ENCODE results near the gene CTDSP1.

CTDSP1 gene

GRCh38 chr2:218363736-218364135 is 35.9 kb upstream of the CTDSP1 start:
- no peak overlapping the region for H3K4me3 ChIP-seq (replicated peaks in 1 of 2; ENCODE audit: low read depth in 2 of 2, low read length in 2 of 2)
- no peak for DNase-seq (ENCODE audit: low read depth in 2 of 2)
- TF ChIP-seq, protein P1, sequence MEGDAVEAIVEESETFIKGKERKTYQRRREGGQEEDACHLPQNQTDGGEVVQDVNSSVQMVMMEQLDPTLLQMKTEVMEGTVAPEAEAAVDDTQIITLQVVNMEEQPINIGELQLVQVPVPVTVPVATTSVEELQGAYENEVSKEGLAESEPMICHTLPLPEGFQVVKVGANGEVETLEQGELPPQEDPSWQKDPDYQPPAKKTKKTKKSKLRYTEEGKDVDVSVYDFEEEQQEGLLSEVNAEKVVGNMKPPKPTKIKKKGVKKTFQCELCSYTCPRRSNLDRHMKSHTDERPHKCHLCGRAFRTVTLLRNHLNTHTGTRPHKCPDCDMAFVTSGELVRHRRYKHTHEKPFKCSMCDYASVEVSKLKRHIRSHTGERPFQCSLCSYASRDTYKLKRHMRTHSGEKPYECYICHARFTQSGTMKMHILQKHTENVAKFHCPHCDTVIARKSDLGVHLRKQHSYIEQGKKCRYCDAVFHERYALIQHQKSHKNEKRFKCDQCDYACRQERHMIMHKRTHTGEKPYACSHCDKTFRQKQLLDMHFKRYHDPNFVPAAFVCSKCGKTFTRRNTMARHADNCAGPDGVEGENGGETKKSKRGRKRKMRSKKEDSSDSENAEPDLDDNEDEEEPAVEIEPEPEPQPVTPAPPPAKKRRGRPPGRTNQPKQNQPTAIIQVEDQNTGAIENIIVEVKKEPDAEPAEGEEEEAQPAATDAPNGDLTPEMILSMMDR (IDR thresholded peaks at IDR 0.05; ENCODE audit: low read depth, low read length): no peak

- H3K4me3 ChIP-seq (replicated peaks in 1 of 2; ENCODE audit: low read depth in 2 of 2, low read length in 2 of 2): no peak overlapping the region
- no peak for DNase-seq (ENCODE audit: low read depth in 2 of 2)
- TF ChIP-seq, protein P1 (IDR thresholded peaks at IDR 0.05; ENCODE audit: low read depth, low read length): no peak
Observed at GRCh38 chr2:218364196-218364595, 35.5 kb upstream of the CTDSP1 start.

- TF ChIP-seq, protein P1 (IDR thresholded peaks at IDR 0.05; ENCODE audit: low read depth, low read length): no peak
- H3K4me3 ChIP-seq (replicated peaks in 1 of 2; ENCODE audit: low read depth in 2 of 2, low read length in 2 of 2): peak overlapping the region in 1 of 2 donors; percentile 51
Observed at GRCh38 chr2:218366621-218367414, 32.9 kb upstream of the CTDSP1 start.

GRCh38 chr2:218367415-218368149 is 32.1 kb upstream of the CTDSP1 start:
- DNase-seq (ENCODE audit: low read depth in 2 of 2): peak; percentile 59 to 80
- TF ChIP-seq, protein P1 (IDR thresholded peaks at IDR 0.05; ENCODE audit: low read depth, low read length): no peak
- peak overlapping the region; percentile 51 to 54 for H3K4me3 ChIP-seq (replicated peaks in 1 of 2; ENCODE audit: low read depth in 2 of 2, low read length in 2 of 2)

More at GRCh38 chr2:218366621-218367414, 32.9 kb upstream of the CTDSP1 start:
- no peak for DNase-seq (ENCODE audit: low read depth in 2 of 2)

- TF ChIP-seq, protein P1 (IDR thresholded peaks at IDR 0.05; ENCODE audit: low read depth, low read length): no peak
- no peak for DNase-seq (ENCODE audit: low read depth in 2 of 2)
Observed at GRCh38 chr2:218368150-218368528, 31.5 kb upstream of the CTDSP1 start.

DNA sequence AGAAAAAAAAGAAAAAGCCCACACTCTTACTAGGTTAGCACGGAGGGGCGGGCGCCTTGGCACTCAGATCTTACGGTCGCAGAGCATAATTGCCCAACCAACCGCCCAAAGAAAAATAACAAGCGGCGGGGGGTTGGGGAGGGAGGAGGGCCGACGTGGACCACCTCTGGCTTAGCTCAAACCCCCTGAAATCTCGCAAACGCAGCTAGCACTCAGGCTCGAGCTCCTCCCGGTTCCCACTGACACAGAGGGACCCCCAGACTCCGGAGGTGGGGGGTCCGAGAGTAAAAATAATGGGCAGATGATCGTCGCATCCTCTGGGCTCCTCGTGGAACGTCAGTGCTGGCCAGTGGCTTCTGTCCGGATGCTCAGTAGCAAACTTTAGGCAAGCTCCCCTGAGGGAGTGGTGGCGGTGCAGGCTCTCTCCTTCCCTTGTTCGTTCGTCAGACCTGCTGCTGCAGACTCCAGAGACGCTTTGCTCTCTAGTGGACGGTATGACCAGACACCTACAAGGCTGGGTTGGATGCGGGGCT is 31.0 kb upstream of the CTDSP1 start:
- DNase-seq (ENCODE audit: low read depth in 2 of 2): peak; percentile 9 to 29
- H3K4me3 ChIP-seq (replicated peaks in 1 of 2; ENCODE audit: low read depth in 2 of 2, low read length in 2 of 2): no peak overlapping the region
- TF ChIP-seq, protein P1 (IDR thresholded peaks at IDR 0.05; ENCODE audit: low read depth, low read length): no peak

More at GRCh38 chr2:218368150-218368528, 31.5 kb upstream of the CTDSP1 start:
- H3K4me3 ChIP-seq (replicated peaks in 1 of 2; ENCODE audit: low read depth in 2 of 2, low read length in 2 of 2): peak overlapping the region; percentile 51 to 54
